Astrocyte (in vitro differentiated cells and primary cell): ENCODE data around the gene ZNF597. TPM values are rescaled to one million over a fixed set of nuclear protein-coding genes. Genes with fewer than 3 reads are reported as not detected.
A peak's percentile ranks its signal among the peaks of the same experiment; 100 is the strongest.

Experiments used
- DNase-seq: peaks from one replicate; pipeline ENCODE4 v3.0.0-alpha.2; 2010; ENCODE audit warnings: low read depth
- FAIRE-seq: peaks from 2 replicates; lab custom pipeline; 2011; peaks lifted over from hg19 to GRCh38; lab: Jason Lieb, UNC
- H2AFZ ChIP-seq: 2 replicates; pipeline ENCODE4 v1.6.0; 2012; ENCODE audit warnings: low read depth, low read length, inconsistent platforms
- H3K27ac ChIP-seq: 2 replicates; pipeline ENCODE4 v1.5.1; 2011; ENCODE audit warnings: low read depth, low read length, inconsistent platforms
- H3K27me3 ChIP-seq: 2 replicates; pipeline ENCODE4 v1.6.0; 2011; ENCODE audit warnings: low read length, inconsistent platforms; ENCODE audit not compliant: insufficient read depth
- H3K36me3 ChIP-seq: 2 replicates; pipeline ENCODE4 v1.5.1; 2011; ENCODE audit warnings: low read length, inconsistent platforms; ENCODE audit not compliant: insufficient read depth
- H3K4me1 ChIP-seq: 2 replicates; pipeline ENCODE4 v1.5.1; 2011; ENCODE audit warnings: low read length, inconsistent platforms; ENCODE audit not compliant: insufficient read depth
- H3K4me2 ChIP-seq: 2 replicates; pipeline ENCODE4 v1.6.0; 2012; ENCODE audit warnings: low read length, inconsistent platforms
- H3K4me3 ChIP-seq: 2 replicates; pipeline ENCODE4 v1.5.1; 2011; ENCODE audit warnings: low read depth, mild to moderate bottlenecking, low read length, inconsistent platforms; ENCODE audit not compliant: insufficient read depth
- H3K79me2 ChIP-seq: 2 replicates; pipeline ENCODE4 v1.6.0; 2012; ENCODE audit warnings: mild to moderate bottlenecking, low read length, inconsistent platforms; ENCODE audit not compliant: insufficient read depth
- H3K9ac ChIP-seq: 2 replicates; pipeline ENCODE4 v1.6.0; 2012; ENCODE audit warnings: mild to moderate bottlenecking, low read length, inconsistent platforms
- H3K9me3 ChIP-seq: 2 replicates; pipeline ENCODE4 v1.5.1; 2012; ENCODE audit warnings: low read depth, mild to moderate bottlenecking, low read length, inconsistent platforms; ENCODE audit not compliant: insufficient read depth
- H4K20me1 ChIP-seq: 2 replicates; pipeline ENCODE4 v1.6.0; 2012; ENCODE audit warnings: low read length, inconsistent platforms; ENCODE audit not compliant: insufficient read depth
- H3K27ac Mint-ChIP-seq: one replicate; pipeline ENCODE4 v1.8.0; 2021; ENCODE audit warnings: mild to moderate bottlenecking, mixed read lengths; ENCODE audit not compliant: unreplicated experiment
- H3K27me3 Mint-ChIP-seq: one replicate; pipeline ENCODE4 v1.8.0; 2021; ENCODE audit warnings: low read depth, mixed read lengths; ENCODE audit not compliant: unreplicated experiment
- H3K36me3 Mint-ChIP-seq: one replicate; pipeline ENCODE4 v1.8.0; 2021; ENCODE audit warnings: low read depth, mixed read lengths; ENCODE audit not compliant: unreplicated experiment
- H3K4me1 Mint-ChIP-seq: one replicate; pipeline ENCODE4 v1.8.0; 2021; ENCODE audit warnings: low read depth, mixed read lengths; ENCODE audit not compliant: unreplicated experiment
- H3K4me3 Mint-ChIP-seq: one replicate; pipeline ENCODE4 v1.8.0; 2021; ENCODE audit warnings: mild to moderate bottlenecking, moderate library complexity, mixed read lengths; ENCODE audit not compliant: unreplicated experiment
- H3K9me3 Mint-ChIP-seq: one replicate; pipeline ENCODE4 v1.8.0; 2021; ENCODE audit warnings: mild to moderate bottlenecking, mixed read lengths; ENCODE audit not compliant: unreplicated experiment
- CTCF ChIP-seq: IDR thresholded peaks from 2 replicates; pipeline ENCODE4 v1.5.1; 2011; ENCODE audit warnings: low read depth, mild to moderate bottlenecking, inconsistent platforms, low read length, moderate library complexity; ENCODE audit not compliant: insufficient read depth
- EZH2 ChIP-seq: IDR thresholded peaks from 2 replicates; pipeline ENCODE4 v1.6.1; 2012; ENCODE audit warnings: mild to moderate bottlenecking, low read length, inconsistent platforms; ENCODE audit not compliant: insufficient read depth
- total RNA-seq: library from RNA; stranded (reverse); gene quantifications from 2 replicates; pipeline ENCODE4 v1.2.1, GENCODE V29; 2021

ZNF597 gene
- total RNA-seq, 1 donor from 2014 or later: 4.7 TPM

- Histone ChIP-seq H3K27ac (no peak overlapping the region), H3K36me3 (peaks cover 2% of the 10 kb centered on the region), H2AFZ (no peak overlapping the region), H3K4me2 (no peak overlapping the region), H3K4me3 (no peak overlapping the region), H3K9me3 (no peaks in the 10 kb centered on the region), H3K9ac (no peak overlapping the region), H3K79me2 (peaks cover 79% of the 10 kb centered on the region), H3K27me3 (no peaks in the 10 kb centered on the region), H4K20me1 (peaks cover 75% of the 10 kb centered on the region), H3K4me1 (peaks cover 24% of the 10 kb centered on the region)
- no peak for TF ChIP-seq EZH2
- TF ChIP-seq CTCF: no peak
- DNase-seq (no peak), FAIRE-seq (no peak)
- Mint-ChIP-seq H3K27ac (no peak overlapping the region), H3K27me3 (no peaks in the 10 kb centered on the region), H3K4me3 (no peak overlapping the region), H3K36me3 (peaks cover 3% of the 10 kb centered on the region), H3K4me1 (peaks cover 42% of the 10 kb centered on the region), H3K9me3 (no peaks in the 10 kb centered on the region)
These were observed 17.8 kb upstream of the ZNF597 start for GRCh38 chr16:3461151-3461550.

DNA sequence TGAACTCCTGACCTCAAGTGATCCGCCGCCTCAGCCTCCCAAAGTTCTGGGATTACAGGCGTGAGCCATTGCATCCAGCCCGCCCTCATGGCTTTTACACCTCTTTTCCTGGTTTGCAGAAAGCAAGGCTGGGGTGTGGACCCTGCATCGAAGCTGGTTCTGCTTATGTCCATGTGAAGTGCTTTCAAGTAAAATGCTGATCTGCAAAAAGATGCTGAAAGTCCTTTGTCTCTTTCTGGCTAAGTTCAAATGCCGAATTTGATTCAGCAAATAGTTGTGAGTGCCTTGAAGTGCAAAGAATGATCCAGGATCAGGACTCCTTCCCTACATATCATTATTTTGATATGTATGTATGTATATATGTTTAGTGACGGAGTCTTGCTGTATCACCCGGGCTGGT, 17.3 kb upstream of the ZNF597 start:
- TF ChIP-seq EZH2: no peak
- TF ChIP-seq CTCF: no peak
- H3K79me2 ChIP-seq: peaks cover 74% of the 10 kb centered on the region
- H3K9ac ChIP-seq: no peak overlapping the region
- no peak overlapping the region for H3K4me3 ChIP-seq
- peak overlapping the region; percentile 68 for H3K4me3 Mint-ChIP-seq
- peaks cover 38% of the 10 kb centered on the region for H3K4me1 Mint-ChIP-seq
- no peak for DNase-seq
- no peaks in the 10 kb centered on the region for H3K27me3 Mint-ChIP-seq
- H3K4me1 ChIP-seq: peaks cover 24% of the 10 kb centered on the region
- no peak for FAIRE-seq
- H3K27ac ChIP-seq: no peak overlapping the region
- H3K27ac Mint-ChIP-seq: no peak overlapping the region
- no peaks in the 10 kb centered on the region for H3K9me3 ChIP-seq
- peaks cover 3% of the 10 kb centered on the region for H3K36me3 Mint-ChIP-seq
- no peak overlapping the region for H3K4me2 ChIP-seq
- no peaks in the 10 kb centered on the region for H3K36me3 ChIP-seq
- H2AFZ ChIP-seq: no peak overlapping the region
- no peaks in the 10 kb centered on the region for H3K27me3 ChIP-seq
- H3K9me3 Mint-ChIP-seq: no peaks in the 10 kb centered on the region
- H4K20me1 ChIP-seq: peaks cover 69% of the 10 kb centered on the region

DNA sequence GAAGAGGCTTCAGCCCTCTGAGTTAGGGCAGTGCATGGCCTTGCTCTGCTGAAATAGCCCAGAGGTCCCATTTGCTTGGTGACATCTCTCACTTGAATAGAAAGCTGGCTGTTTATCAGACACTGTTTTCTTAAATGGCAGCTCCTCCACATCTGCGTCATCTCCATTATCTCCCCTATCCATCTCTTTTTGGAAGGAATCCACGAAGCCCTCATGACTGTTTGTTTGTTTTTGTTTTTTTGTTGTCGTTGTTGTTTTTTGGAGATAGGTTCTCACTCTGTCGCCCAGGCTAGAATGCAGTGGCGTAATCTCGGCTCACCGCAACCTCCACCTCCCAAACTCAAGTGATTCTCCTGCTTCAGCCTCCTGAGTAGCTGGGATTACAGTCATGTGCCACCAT, 16.8 kb upstream of the ZNF597 start:
- H3K4me2 ChIP-seq: peak overlapping the region; percentile 93
- DNase-seq (no peak), FAIRE-seq (no peak)
- H2AFZ ChIP-seq: no peak overlapping the region
- no peaks in the 10 kb centered on the region for H3K36me3 ChIP-seq
- Mint-ChIP-seq H3K9me3 (no peaks in the 10 kb centered on the region), H3K27ac (no peak overlapping the region), H3K36me3 (peaks cover 3% of the 10 kb centered on the region), H3K27me3 (no peaks in the 10 kb centered on the region), H3K4me1 (peaks cover 33% of the 10 kb centered on the region), H3K4me3 (peak overlapping the region; percentile 96)
- no peak overlapping the region for H3K27ac ChIP-seq
- H3K9ac ChIP-seq: peak overlapping the region; percentile 93
- H3K4me3 ChIP-seq: peak overlapping the region; percentile 79
- peaks cover 64% of the 10 kb centered on the region for H4K20me1 ChIP-seq
- no peaks in the 10 kb centered on the region for H3K9me3 ChIP-seq
- H3K27me3 ChIP-seq: no peaks in the 10 kb centered on the region
- peaks cover 24% of the 10 kb centered on the region for H3K4me1 ChIP-seq
- TF ChIP-seq CTCF (no peak), EZH2 (no peak)
- H3K79me2 ChIP-seq: peaks cover 69% of the 10 kb centered on the region
